Measurements from ENCODE around the gene KRTAP1-4.
"Not testable (repeated sequence)": the region's sequence is repeated elsewhere in the genome, so short reads cannot be mapped to it uniquely, and the experiment has no call there.

Gene KRTAP1-4

GRCh38 chr17:41002814-41003213, 27.2 kb downstream of the KRTAP1-4 start:
- no peak for DNase-seq

- no peak for DNase-seq
These were observed 28.2 kb downstream of the KRTAP1-4 start for GRCh38 chr17:41001795-41002194.

DNA sequence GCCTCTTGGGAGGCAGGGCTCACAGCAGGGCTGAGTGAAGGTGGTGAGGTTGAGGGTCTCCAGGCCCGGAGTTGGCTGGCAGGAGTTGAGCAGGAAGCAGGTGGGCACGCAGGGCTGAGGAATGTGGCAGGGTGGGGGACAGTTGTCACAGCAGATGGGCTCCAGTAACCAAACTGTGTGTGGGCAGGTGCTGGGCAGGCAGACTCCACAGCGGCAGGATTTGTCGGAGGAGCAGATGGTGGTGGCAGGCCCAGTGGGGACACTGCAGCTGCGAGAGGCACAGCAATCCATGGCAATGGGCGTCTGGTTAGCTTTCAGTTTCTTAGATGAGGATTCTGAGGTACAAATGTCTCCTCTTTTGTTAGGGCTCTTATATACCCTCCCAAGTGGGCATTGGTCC, 30.4 kb downstream of the KRTAP1-4 start, which contains the start of gene KRTAP3-2:
Gene KRTAP3-2, minus strand, starts transcription at position 344 of the 400 bp plus-strand sequence. Its CDS starts 53 bp downstream, at position 291.
- not testable (repeated sequence) for DNase-seq

- no peak for DNase-seq
These were observed 32.6 kb downstream of the KRTAP1-4 start for GRCh38 chr17:40997361-40997760.

GRCh38 chr17:40996829-40997228, 33.2 kb downstream of the KRTAP1-4 start:
- DNase-seq, result no peak

- no peak for DNase-seq
These were observed 34.9 kb downstream of the KRTAP1-4 start for GRCh38 chr17:40995116-40995515.

DNA sequence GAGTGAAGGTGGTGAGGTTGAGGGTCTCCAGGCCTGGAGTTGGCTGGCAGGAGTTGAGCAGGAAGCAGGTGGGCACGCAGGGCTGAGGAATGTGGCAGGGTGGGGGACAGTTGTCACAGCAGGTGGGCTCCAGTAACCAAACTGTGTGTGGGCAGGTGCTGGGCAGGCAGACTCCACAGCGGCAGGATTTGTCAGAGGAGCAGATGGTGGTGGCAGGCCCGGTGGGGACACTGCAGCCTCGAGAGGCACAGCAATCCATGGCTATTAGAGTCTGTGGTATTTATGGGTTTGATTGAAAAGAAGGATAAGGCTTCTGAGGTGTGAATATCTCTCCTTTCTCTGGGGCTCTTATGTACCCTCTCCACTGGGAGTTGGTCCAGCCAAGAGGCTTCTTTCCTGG, 36.2 kb downstream of the KRTAP1-4 start, which contains the start of gene KRTAP3-3:
Gene KRTAP3-3, minus strand, starts transcription at position 326 of the 400 bp plus-strand sequence. Its CDS starts 67 bp downstream, at position 259.
- no peak for DNase-seq

GRCh38 chr17:40993084-40993483, 36.9 kb downstream of the KRTAP1-4 start:
- no peak for DNase-seq

DNA sequence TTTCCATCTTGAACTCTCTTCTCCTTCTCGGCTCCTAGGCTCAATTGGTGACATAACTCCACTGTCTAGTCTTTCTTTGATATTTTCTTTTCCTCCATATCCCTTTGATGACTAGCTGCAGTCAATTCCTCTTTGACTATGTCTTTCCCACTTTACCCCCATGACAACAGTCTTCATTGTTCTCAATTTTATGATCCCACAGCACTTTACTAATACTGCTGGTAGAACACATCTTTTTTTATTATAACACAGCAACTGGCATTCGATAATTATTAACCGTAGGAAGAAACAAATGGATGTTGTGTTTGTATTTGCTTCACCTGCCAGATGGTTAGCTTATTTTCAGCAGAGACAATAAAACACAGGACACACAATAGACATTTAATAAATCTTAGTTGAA, 37.3 kb downstream of the KRTAP1-4 start:
- no peak for DNase-seq

GRCh38 chr17:40986920-40987319, 43.1 kb downstream of the KRTAP1-4 start:
- no peak for DNase-seq

GRCh38 chr17:40984226-40984625, 45.8 kb downstream of the KRTAP1-4 start, which contains the start of gene KRT40:
Gene KRT40 (minus strand): TSS chr17:40984326. CDS start chr17:40984273, 53 bp downstream.
- no peak for DNase-seq

GRCh38 chr17:40981115-40981514, 48.9 kb downstream of the KRTAP1-4 start:
- DNase-seq, result no peak

GRCh38 chr17:40980596-40980995, 49.4 kb downstream of the KRTAP1-4 start:
- DNase-seq, result no peak

GRCh38 chr17:40980117-40980516, 49.9 kb downstream of the KRTAP1-4 start:
- no peak for DNase-seq
